Trophoblast cell (in vitro differentiated cells and primary cell): ENCODE data around the gene MYL6B.

ENCODE experiments used
- DNase-seq, 2 donors: peaks; one replicate each; pipeline ENCODE4 v3.0.0-alpha.2; 2016
- H2AFZ ChIP-seq: 2 replicates; pipeline ENCODE4 v1.6.1; 2013; ENCODE audit warnings: low read length, moderate library complexity, mild to moderate bottlenecking; ENCODE audit not compliant: insufficient read depth, poor library complexity
- H2AK5ac ChIP-seq: 2 replicates; pipeline ENCODE4 v1.6.1; 2013; ENCODE audit warnings: mild to moderate bottlenecking, low read length
- H2BK120ac ChIP-seq: 2 replicates; pipeline ENCODE4 v1.6.1; 2013; ENCODE audit warnings: low read length, mild to moderate bottlenecking, moderate library complexity; ENCODE audit not compliant: insufficient read depth, poor library complexity
- H2BK12ac ChIP-seq: 2 replicates; pipeline ENCODE4 v1.6.1; 2013; ENCODE audit warnings: mild to moderate bottlenecking, low read length, moderate library complexity
- H2BK5ac ChIP-seq: 2 replicates; pipeline ENCODE4 v1.6.1; 2013; ENCODE audit warnings: low read length, low read depth, moderate library complexity, mild to moderate bottlenecking; ENCODE audit not compliant: poor library complexity
- H3K14ac ChIP-seq: 2 replicates; pipeline ENCODE4 v1.6.1; 2013; ENCODE audit warnings: mild to moderate bottlenecking, low read length
- H3K18ac ChIP-seq: 2 replicates; pipeline ENCODE4 v1.6.1; 2013; ENCODE audit warnings: mild to moderate bottlenecking, low read length
- H3K23ac ChIP-seq: 2 replicates; pipeline ENCODE4 v1.6.1; 2013; ENCODE audit warnings: low read length
- H3K27ac ChIP-seq: 2 replicates; pipeline ENCODE4 v1.5.1; 2013; ENCODE audit warnings: low read depth, mild to moderate bottlenecking, inconsistent platforms, low read length, moderate library complexity
- H3K27me3 ChIP-seq: 2 replicates; pipeline ENCODE4 v1.6.1; 2013; ENCODE audit warnings: inconsistent platforms, mild to moderate bottlenecking, low read length, moderate library complexity; ENCODE audit not compliant: insufficient read depth
- H3K36me3 ChIP-seq, 2 experiments: 1 replicate in 1 of 2; 2 replicates in 1 of 2; pipeline ENCODE4 v1.6.1; 2013; ENCODE audit warnings: low read length in 2 of 2, mild to moderate bottlenecking in 2 of 2, moderate library complexity in 1 of 2; ENCODE audit not compliant: insufficient read depth in 2 of 2, control insufficient read depth in 1 of 2
- H3K4ac ChIP-seq: 2 replicates; pipeline ENCODE4 v1.6.1; 2013; ENCODE audit warnings: low read depth, mild to moderate bottlenecking, low read length, moderate library complexity
- H3K4me1 ChIP-seq, 2 experiments: 1 replicate in 1 of 2; 2 replicates in 1 of 2; pipeline ENCODE4 v1.6.1; 2013; ENCODE audit warnings: low read length in 2 of 2, mild to moderate bottlenecking in 2 of 2, moderate library complexity in 1 of 2; ENCODE audit not compliant: insufficient read depth in 2 of 2, control insufficient read depth in 1 of 2
- H3K4me2 ChIP-seq: 2 replicates; pipeline ENCODE4 v1.6.1; 2013; ENCODE audit warnings: inconsistent platforms, mild to moderate bottlenecking, low read length, moderate library complexity
- H3K4me3 ChIP-seq: 2 replicates; pipeline ENCODE4 v1.5.1; 2013; ENCODE audit warnings: mild to moderate bottlenecking, low read depth, low read length, inconsistent platforms
- H3K79me1 ChIP-seq: one replicate; pipeline ENCODE4 v1.6.1; 2013; ENCODE audit warnings: low read length
- H3K79me2 ChIP-seq: 2 replicates; pipeline ENCODE4 v1.6.1; 2013; ENCODE audit warnings: low read length, mild to moderate bottlenecking; ENCODE audit not compliant: control insufficient read depth, insufficient read depth, poor library complexity
- H3K9ac ChIP-seq: 2 replicates; pipeline ENCODE4 v1.6.1; 2013; ENCODE audit warnings: mild to moderate bottlenecking, low read length
- H3K9me3 ChIP-seq: 2 replicates; pipeline ENCODE4 v1.6.1; 2013; ENCODE audit warnings: low read depth, mild to moderate bottlenecking, control low read depth, inconsistent platforms, low read length; ENCODE audit not compliant: insufficient read depth
- H4K12ac ChIP-seq: 2 replicates; pipeline ENCODE4 v1.6.1; 2013; ENCODE audit warnings: low read depth, mild to moderate bottlenecking, low read length, moderate library complexity
- H4K8ac ChIP-seq: 2 replicates; pipeline ENCODE4 v1.6.1; 2013; ENCODE audit warnings: low read depth, mild to moderate bottlenecking, low read length, moderate library complexity
- H4K91ac ChIP-seq: one replicate; pipeline ENCODE4 v1.6.1; 2013; ENCODE audit warnings: low read depth, mild to moderate bottlenecking, low read length, moderate library complexity
- WGBS: extraction: QIAGEN DNeasy Blood & Tissue Kit; methylation state at CpG from one replicate; pipeline ENCODE4 v1.1.7; 2013; ENCODE audit warnings: missing lambda C conversion rate; ENCODE audit not compliant: insufficient read length, insufficient coverage; ENCODE audit errors: extremely low coverage; 5-methylcytosine and 5-hydroxymethylcytosine counted together

The MYL6B gene

DNA sequence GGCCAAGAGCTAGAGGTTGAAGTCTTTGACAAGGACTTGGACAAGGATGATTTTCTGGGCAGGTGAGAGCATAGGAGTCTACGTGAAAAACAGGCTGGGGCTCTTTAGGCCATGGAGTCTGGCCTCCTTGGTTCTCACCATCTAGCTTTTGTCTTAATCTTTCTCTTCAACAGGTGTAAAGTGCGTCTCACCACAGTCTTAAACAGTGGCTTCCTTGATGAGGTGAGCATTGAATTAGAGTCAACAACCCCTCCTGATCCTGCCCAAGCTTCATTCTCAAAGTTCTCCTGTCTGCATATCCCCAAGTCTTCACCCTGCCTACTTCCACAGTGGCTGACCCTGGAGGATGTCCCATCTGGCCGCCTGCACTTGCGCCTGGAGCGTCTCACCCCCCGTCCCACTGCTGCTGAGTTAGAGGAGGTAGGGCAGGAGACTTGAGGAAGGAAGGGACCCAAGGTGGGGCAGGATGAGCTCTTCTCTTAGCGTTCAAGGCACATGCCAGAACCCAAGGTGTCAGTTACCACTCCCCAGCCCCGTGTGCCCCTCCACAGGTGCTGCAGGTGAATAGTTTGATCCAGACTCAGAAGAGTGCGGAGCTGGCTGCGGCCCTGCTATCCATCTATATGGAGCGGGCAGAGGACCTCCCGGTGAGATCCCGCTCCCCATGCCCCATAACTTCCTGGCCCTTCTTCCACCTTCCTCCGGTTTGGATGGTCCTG is 14.4 kb upstream of the MYL6B start:
- Histone ChIP-seq H3K79me1 (no peaks in the 10 kb centered on the region), H3K36me3 (peaks cover 45 to 58% of the 10 kb centered on the region in 2 experiments), H2BK12ac (no peak overlapping the region), H3K9me3 (peaks cover 2% of the 10 kb centered on the region), H3K4me1 (no peaks in the 10 kb centered on the region), H4K12ac (no peak overlapping the region), H2AFZ (no peak overlapping the region), H2BK120ac (no peak overlapping the region), H3K27me3 (no peaks in the 10 kb centered on the region), H3K23ac (no peak overlapping the region), H4K91ac (no peak overlapping the region), H2AK5ac (no peak overlapping the region), H3K18ac (no peak overlapping the region), H2BK5ac (no peak overlapping the region), H3K9ac (peak overlapping the region; percentile 56), H3K14ac (no peak overlapping the region), H3K27ac (no peak overlapping the region), H3K4me2 (no peak overlapping the region), H3K79me2 (no peaks in the 10 kb centered on the region), H4K8ac (no peak overlapping the region), H3K4ac (no peak overlapping the region), H3K4me3 (no peak overlapping the region)
- WGBS: no CpG with 5 or more reads among the region's 14 CpGs
- DNase-seq: no peak

DNA sequence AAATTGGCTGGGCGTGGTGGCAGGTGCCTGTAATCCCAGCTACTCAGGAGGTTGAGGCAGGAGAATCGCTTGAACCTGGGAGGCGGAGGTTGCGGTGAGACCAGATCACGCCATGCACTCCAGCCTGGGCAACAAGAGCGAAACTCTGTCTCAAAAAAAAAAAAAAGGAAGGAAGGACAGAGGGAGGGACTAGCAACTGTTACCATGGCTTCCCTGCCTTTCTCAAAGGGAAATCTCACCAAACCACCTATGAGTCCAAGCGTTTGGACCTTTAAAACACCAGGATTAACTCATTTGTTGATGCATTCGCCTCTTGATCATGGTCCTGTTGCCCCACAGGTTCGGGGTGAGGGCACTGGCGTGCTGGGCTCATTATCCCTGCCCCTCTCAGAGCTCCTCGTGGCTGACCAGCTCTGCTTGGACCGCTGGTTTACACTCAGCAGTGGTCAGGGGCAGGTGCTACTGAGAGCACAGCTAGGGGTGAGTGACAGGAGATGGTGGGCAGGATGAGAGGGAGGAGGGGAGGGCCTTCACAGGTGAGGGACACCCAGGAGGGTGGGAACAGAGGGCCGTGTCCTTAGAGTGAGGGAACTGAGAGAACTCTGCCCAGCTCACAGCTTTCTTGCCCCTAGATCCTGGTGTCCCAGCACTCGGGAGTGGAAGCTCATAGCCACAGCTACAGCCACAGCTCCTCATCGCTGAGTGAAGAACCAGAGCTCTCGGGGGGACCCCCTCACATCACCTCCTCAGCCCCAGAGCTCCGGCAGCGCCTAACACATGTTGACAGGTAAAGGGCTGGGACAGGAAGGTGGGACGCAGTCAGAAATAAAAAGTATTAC is 10.2 kb upstream of the MYL6B start:
- Histone ChIP-seq H4K8ac (no peak overlapping the region), H3K4me3 (no peak overlapping the region), H4K91ac (no peak overlapping the region), H3K18ac (no peak overlapping the region), H3K4me2 (no peak overlapping the region), H3K79me1 (no peaks in the 10 kb centered on the region), H3K9me3 (peaks cover 2% of the 10 kb centered on the region), H2AFZ (no peak overlapping the region), H3K4ac (no peak overlapping the region), H2AK5ac (no peak overlapping the region), H3K36me3 (peaks cover 43 to 57% of the 10 kb centered on the region in 2 experiments), H3K4me1 (no peaks in the 10 kb centered on the region), H3K27ac (no peak overlapping the region), H2BK12ac (no peak overlapping the region), H3K27me3 (no peaks in the 10 kb centered on the region), H3K23ac (no peak overlapping the region), H4K12ac (no peak overlapping the region), H2BK5ac (no peak overlapping the region), H3K14ac (no peak overlapping the region), H2BK120ac (no peak overlapping the region), H3K9ac (no peak overlapping the region), H3K79me2 (no peaks in the 10 kb centered on the region)
- no CpG with 5 or more reads among the region's 19 CpGs for WGBS
- DNase-seq: no peak

DNA sequence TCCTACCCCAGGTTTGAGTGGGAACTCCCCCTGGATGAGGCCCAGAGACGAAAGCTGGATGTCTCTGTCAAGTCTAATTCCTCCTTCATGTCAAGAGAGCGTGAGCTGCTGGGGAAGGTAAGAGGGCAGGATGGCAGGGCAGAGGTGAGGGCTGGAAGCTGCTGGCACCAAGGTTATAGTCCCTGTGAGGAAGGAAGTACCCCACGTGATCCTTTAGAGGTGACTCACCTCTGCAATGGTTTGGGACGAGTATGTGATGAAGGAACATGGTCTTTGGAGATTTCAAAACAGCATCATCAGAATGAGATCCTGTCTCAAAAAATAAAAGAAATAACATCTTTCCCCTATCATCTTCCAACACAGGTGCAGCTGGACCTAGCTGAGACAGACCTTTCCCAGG is 9.2 kb upstream of the MYL6B start:
- Histone ChIP-seq H4K8ac (no peak overlapping the region), H3K4me3 (no peak overlapping the region), H3K79me2 (no peaks in the 10 kb centered on the region), H2BK120ac (no peak overlapping the region), H3K18ac (no peak overlapping the region), H4K91ac (no peak overlapping the region), H3K14ac (no peak overlapping the region), H3K4ac (no peak overlapping the region), H2AFZ (no peak overlapping the region), H2BK12ac (no peak overlapping the region), H3K4me2 (no peak overlapping the region), H3K27me3 (no peaks in the 10 kb centered on the region), H2AK5ac (no peak overlapping the region), H3K79me1 (no peaks in the 10 kb centered on the region), H3K36me3 (peaks cover 36 to 46% of the 10 kb centered on the region in 2 experiments), H3K27ac (no peak overlapping the region), H4K12ac (no peak overlapping the region), H3K23ac (no peak overlapping the region), H3K9ac (no peak overlapping the region), H2BK5ac (no peak overlapping the region), H3K4me1 (no peaks in the 10 kb centered on the region), H3K9me3 (no peaks in the 10 kb centered on the region)
- no CpG with 5 or more reads among the region's 4 CpGs for WGBS
- no peak for DNase-seq

GRCh38 chr12:56143870-56144269 is 8.5 kb upstream of the MYL6B start:
- Histone ChIP-seq H3K4ac (no peak overlapping the region), H3K79me1 (no peaks in the 10 kb centered on the region), H3K9ac (no peak overlapping the region), H3K79me2 (no peaks in the 10 kb centered on the region), H2BK5ac (no peak overlapping the region), H3K36me3 (peaks cover 33 to 40% of the 10 kb centered on the region in 2 experiments), H3K18ac (no peak overlapping the region), H3K4me1 (no peaks in the 10 kb centered on the region), H2AFZ (no peak overlapping the region), H2AK5ac (no peak overlapping the region), H3K9me3 (no peaks in the 10 kb centered on the region), H3K27me3 (no peaks in the 10 kb centered on the region), H2BK120ac (no peak overlapping the region), H4K91ac (no peak overlapping the region), H3K4me2 (no peak overlapping the region), H3K4me3 (no peak overlapping the region), H4K8ac (no peak overlapping the region), H2BK12ac (no peak overlapping the region), H3K14ac (no peak overlapping the region), H3K27ac (no peak overlapping the region), H3K23ac (no peak overlapping the region), H4K12ac (no peak overlapping the region)
- no peak for DNase-seq
- WGBS: no CpG with 5 or more reads among the region's 8 CpGs
